Stimulated activated CD4-positive, alpha-beta T cell treated with anti-CD3 and anti-CD28 coated beads, Interleukin-15, amount 100 ng/mL, for 24 hours (primary cell): ENCODE data around the gene TNRC6B.
A peak's percentile ranks its signal among the peaks of the same experiment; 100 is the strongest.
"Not testable (repeated sequence)": the region's sequence is repeated elsewhere in the genome, so short reads cannot be mapped to it uniquely, and the experiment has no call there.

ENCODE experiments used
- DNase-seq: peaks from one replicate; pipeline ENCODE4 v3.0.0-alpha.2; 2020

Gene TNRC6B

GRCh38 chr22:40374567-40374966 lies 196.8 kb downstream of the TNRC6B start:
- no peak for DNase-seq

GRCh38 chr22:40376149-40376548 lies 198.4 kb downstream of the TNRC6B start:
- no peak for DNase-seq

- DNase-seq, result no peak
Measured at GRCh38 chr22:40377931-40378330, 200.2 kb downstream of the TNRC6B start.

- not testable (repeated sequence) for DNase-seq
Measured at GRCh38 chr22:40378448-40378847, 200.7 kb downstream of the TNRC6B start.

- no peak for DNase-seq
Measured at GRCh38 chr22:40381461-40381860, 203.7 kb downstream of the TNRC6B start.

- DNase-seq, result no peak
Measured at GRCh38 chr22:40383905-40384304, 206.2 kb downstream of the TNRC6B start.

GRCh38 chr22:40385036-40385782 lies 207.5 kb downstream of the TNRC6B start:
- DNase-seq, result peak; percentile 40
